ENCODE measurements around the gene PDILT. TPM values are rescaled to one million over a fixed set of nuclear protein-coding genes. Genes with fewer than 3 reads are reported as not detected.
A peak's percentile ranks its signal among the peaks of the same experiment; 100 is the strongest.

The PDILT gene
- total RNA-seq, 1 experiment from 2014 or later: not detected

DNA sequence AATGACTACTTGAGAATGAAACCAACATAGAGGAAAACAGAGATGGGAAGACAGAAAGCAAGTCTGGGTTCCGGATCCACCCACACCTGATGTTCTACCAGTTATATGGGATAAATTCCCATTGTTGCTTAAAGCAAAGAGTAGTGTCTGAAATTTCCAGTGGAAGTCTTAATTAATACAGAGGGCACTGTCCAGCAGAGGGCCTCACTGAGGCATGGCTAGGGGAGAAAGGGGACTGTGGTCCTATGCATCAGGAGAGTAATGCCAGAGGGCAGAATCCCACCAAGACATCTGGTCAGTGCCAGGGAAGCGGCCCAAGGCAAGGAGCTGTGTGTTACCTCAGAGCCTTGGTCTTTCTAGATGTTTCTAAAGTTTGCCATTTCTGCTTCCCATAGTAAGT is 44.5 kb downstream of the PDILT start:
- BruUV-seq (replicated peaks): no TSS peak
- Histone ChIP-seq H3K79me2 (ENCODE audit: low read length) (no peaks in the 10 kb centered on the region), H3K27me3 (ENCODE audit: low read length) (no peaks in the 10 kb centered on the region), H3K27ac (ENCODE audit: low read length) (no peak overlapping the region), H3K4me1 (ENCODE audit: insufficient read depth, low read length) (no peaks in the 10 kb centered on the region), H3K36me3 (ENCODE audit: low read depth, low read length) (no peaks in the 10 kb centered on the region), H4K20me1 (ENCODE audit: low read length) (no peaks in the 10 kb centered on the region), H3K4me2 (ENCODE audit: low read length) (no peak overlapping the region), H3F3A (ENCODE audit: low read length, unreplicated experiment) (no peaks in the 10 kb centered on the region), H3K9me2 (replicated peaks; ENCODE audit: low read length) (no peaks in the 10 kb centered on the region), H3K9me3 (ENCODE audit: low read length) (no peaks in the 10 kb centered on the region), H3K4me3 (ENCODE audit: low read length) (no peak overlapping the region), H3K9ac (ENCODE audit: low read length) (no peak overlapping the region), H2AFZ (ENCODE audit: low read length) (no peak overlapping the region)
- ChIA-PET POLR2A (ENCODE audit: unreplicated experiment) (no interaction called here), CTCF (no interaction called here)
- DNase-seq: no peak
- TF ChIP-seq, protein P1, sequence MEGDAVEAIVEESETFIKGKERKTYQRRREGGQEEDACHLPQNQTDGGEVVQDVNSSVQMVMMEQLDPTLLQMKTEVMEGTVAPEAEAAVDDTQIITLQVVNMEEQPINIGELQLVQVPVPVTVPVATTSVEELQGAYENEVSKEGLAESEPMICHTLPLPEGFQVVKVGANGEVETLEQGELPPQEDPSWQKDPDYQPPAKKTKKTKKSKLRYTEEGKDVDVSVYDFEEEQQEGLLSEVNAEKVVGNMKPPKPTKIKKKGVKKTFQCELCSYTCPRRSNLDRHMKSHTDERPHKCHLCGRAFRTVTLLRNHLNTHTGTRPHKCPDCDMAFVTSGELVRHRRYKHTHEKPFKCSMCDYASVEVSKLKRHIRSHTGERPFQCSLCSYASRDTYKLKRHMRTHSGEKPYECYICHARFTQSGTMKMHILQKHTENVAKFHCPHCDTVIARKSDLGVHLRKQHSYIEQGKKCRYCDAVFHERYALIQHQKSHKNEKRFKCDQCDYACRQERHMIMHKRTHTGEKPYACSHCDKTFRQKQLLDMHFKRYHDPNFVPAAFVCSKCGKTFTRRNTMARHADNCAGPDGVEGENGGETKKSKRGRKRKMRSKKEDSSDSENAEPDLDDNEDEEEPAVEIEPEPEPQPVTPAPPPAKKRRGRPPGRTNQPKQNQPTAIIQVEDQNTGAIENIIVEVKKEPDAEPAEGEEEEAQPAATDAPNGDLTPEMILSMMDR (conservative IDR thresholded peaks at IDR 0.05; ENCODE audit: low read depth, low read length): peak; percentile 32; the same call in 1 of the 2 replicates
- TF ChIP-seq EZH2phosphoT487 (IDR thresholded peaks at IDR 0.05; ENCODE audit: borderline replicate concordance, low read length): no peak
- ATAC-seq: no peak
- intact Hi-C loops (cut with micrococcal nuclease): no loop called here

DNA sequence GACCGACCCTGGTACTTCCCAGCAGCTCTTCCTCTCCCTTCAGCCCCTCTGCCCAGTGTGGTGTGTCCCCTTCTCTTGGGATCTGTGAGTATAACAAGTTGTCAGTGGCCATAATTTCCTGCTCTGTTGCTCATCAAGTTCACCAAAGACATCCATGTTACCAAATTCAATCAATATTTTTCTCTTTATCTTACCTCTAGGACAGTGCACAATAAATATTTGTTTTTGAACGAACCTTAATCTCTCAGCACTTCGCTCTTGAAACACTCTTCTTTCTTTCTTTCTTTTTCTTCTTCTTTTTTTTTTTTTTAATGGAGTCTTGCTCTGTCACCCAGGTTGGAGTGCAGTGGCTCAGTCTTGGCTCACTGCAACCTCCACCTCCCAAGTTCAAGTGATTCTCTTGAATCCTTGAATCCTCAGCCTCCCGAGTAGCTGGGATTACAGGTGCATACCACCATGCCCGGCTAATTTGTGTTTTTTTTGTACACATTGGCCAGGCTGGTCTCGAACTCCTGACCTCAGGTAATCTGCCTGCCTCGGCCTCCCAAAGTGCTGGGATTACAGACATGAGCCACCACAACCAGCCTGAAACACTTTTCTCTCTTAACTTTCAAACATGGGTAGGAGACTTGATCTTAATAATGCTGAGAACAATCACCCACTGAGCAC is 49.3 kb downstream of the PDILT start:
- POLR2A ChIA-PET (ENCODE audit: unreplicated experiment): no interaction called here
- H3K4me3 ChIP-seq (ENCODE audit: low read length): no peak overlapping the region
- no peak overlapping the region for H3K27ac ChIP-seq (ENCODE audit: low read length)
- TF ChIP-seq, protein P1 (conservative IDR thresholded peaks at IDR 0.05; ENCODE audit: low read depth, low read length): no peak
- TF ChIP-seq EZH2 (IDR thresholded peaks at IDR 0.05; ENCODE audit: low read length, unreplicated experiment): no peak
- no peak for TF ChIP-seq EZH2phosphoT487 (IDR thresholded peaks at IDR 0.05; ENCODE audit: borderline replicate concordance, low read length)
- H3K36me3 ChIP-seq (ENCODE audit: low read depth, low read length): no peaks in the 10 kb centered on the region
- no peak overlapping the region for H3K4me2 ChIP-seq (ENCODE audit: low read length)
- no peaks in the 10 kb centered on the region for H3K79me2 ChIP-seq (ENCODE audit: low read length)
- H4K20me1 ChIP-seq (ENCODE audit: low read length): no peaks in the 10 kb centered on the region
- H3F3A ChIP-seq (ENCODE audit: low read length, unreplicated experiment): no peaks in the 10 kb centered on the region
- H3K9me3 ChIP-seq (ENCODE audit: low read length): no peaks in the 10 kb centered on the region
- no peak overlapping the region for H3K9ac ChIP-seq (ENCODE audit: low read length)
- DNase-seq: no peak
- no TSS peak for BruUV-seq (replicated peaks)
- intact Hi-C loops (cut with micrococcal nuclease): no loop called here
- no peaks in the 10 kb centered on the region for H3K4me1 ChIP-seq (ENCODE audit: insufficient read depth, low read length)
- no peak overlapping the region for H2AFZ ChIP-seq (ENCODE audit: low read length)
- H3K27me3 ChIP-seq (ENCODE audit: low read length): no peaks in the 10 kb centered on the region
- CTCF ChIA-PET: no interaction called here
- no peak for ATAC-seq
- H3K9me2 ChIP-seq (replicated peaks; ENCODE audit: low read length): no peaks in the 10 kb centered on the region

DNA sequence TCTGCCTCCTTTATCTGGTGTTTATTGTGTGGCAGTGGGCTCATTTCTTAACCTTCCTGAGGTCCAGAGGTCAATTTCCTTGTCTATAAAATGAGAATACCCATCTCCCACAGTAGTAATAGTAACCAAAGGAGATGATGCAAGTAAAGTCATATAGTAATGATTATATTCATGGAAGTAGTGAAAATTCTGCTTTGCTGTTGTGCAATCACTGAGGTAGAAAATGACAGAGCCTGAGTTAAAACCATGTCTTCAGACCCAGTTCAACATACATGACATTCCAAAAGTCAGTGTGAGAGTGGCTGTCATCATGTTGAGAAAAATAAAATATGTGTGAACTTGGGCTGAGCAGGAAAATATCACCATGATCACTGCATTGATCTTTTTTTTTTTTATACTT is 51.2 kb downstream of the PDILT start:
- Histone ChIP-seq H3K4me3 (ENCODE audit: low read length) (no peak overlapping the region), H3K9me2 (replicated peaks; ENCODE audit: low read length) (no peaks in the 10 kb centered on the region), H3K27me3 (ENCODE audit: low read length) (no peaks in the 10 kb centered on the region), H2AFZ (ENCODE audit: low read length) (no peak overlapping the region), H3F3A (ENCODE audit: low read length, unreplicated experiment) (no peaks in the 10 kb centered on the region), H3K27ac (ENCODE audit: low read length) (no peak overlapping the region), H3K4me1 (ENCODE audit: insufficient read depth, low read length) (no peaks in the 10 kb centered on the region), H3K9me3 (ENCODE audit: low read length) (no peaks in the 10 kb centered on the region), H3K79me2 (ENCODE audit: low read length) (no peaks in the 10 kb centered on the region), H3K9ac (ENCODE audit: low read length) (no peak overlapping the region), H3K36me3 (ENCODE audit: low read depth, low read length) (no peaks in the 10 kb centered on the region), H4K20me1 (ENCODE audit: low read length) (no peaks in the 10 kb centered on the region), H3K4me2 (ENCODE audit: low read length) (no peak overlapping the region)
- CTCF ChIA-PET: no interaction called here
- TF ChIP-seq EZH2 (IDR thresholded peaks at IDR 0.05; ENCODE audit: low read length, unreplicated experiment): no peak
- TF ChIP-seq, protein P1 (conservative IDR thresholded peaks at IDR 0.05; ENCODE audit: low read depth, low read length): no peak
- TF ChIP-seq EZH2phosphoT487 (IDR thresholded peaks at IDR 0.05; ENCODE audit: borderline replicate concordance, low read length): no peak
- POLR2A ChIA-PET (ENCODE audit: unreplicated experiment): no interaction called here
- DNase-seq (no peak), ATAC-seq (no peak)
- no TSS peak for BruUV-seq (replicated peaks)
- intact Hi-C loops (cut with micrococcal nuclease): no loop called here
